RWPE1 (cell line): ENCODE results near the gene NOX5.

Experiments
- CTCF ChIA-PET: fragments of 350-600 bp; sonication (Branson Sonifier 250); formaldehyde crosslinking; extraction: SDS; loops from one replicate; lab custom pipeline; 2021; lab: Yijun Ruan, JAX
- POLR2A ChIA-PET: fragments of 400-600 bp; formaldehyde crosslinking; extraction: SDS; loops from one replicate; lab custom pipeline; 2020; ENCODE audit warnings: antibody characterized with exemption; ENCODE audit not compliant: low non-redundant PET; lab: Yijun Ruan, JAX
- DNase-seq: peaks from one replicate; pipeline ENCODE4 v3.0.0; 2012; ENCODE audit warnings: low spot score
- H3K27ac ChIP-seq: fragments of 450-650 bp; 2 replicates; pipeline ENCODE4 v1.5.1; 2017
- CTCF ChIP-seq: fragments of 450-650 bp; conservative IDR thresholded peaks from 2 replicates; pipeline ENCODE4 v1.5.1; 2017; ENCODE audit warnings: low read depth, mild to moderate bottlenecking

NOX5 gene

GRCh38 chr15:69038508-69038907, 24.0 kb downstream of the NOX5 start:
- DNase-seq = no peak
- H3K27ac ChIP-seq = no peak overlapping the region
- no peak for TF ChIP-seq CTCF
- CTCF ChIA-PET = interaction anchor here (0.7 kb wide), 1 partner anchor 131 kb away, joined by 4 read pairs; no protein-coding TSS in a partner anchor
- POLR2A ChIA-PET = no interaction called here

- H3K27ac ChIP-seq = no peak overlapping the region
- DNase-seq = no peak
- TF ChIP-seq CTCF = no peak
- POLR2A ChIA-PET = interaction anchor here (0.6 kb wide), 1 partner anchor 120 kb away, joined by 4 read pairs; no protein-coding TSS in a partner anchor
- CTCF ChIA-PET = interaction anchor here (0.6 kb wide), 1 partner anchor 305 kb away, joined by 6 read pairs; no protein-coding TSS in a partner anchor
Measured at GRCh38 chr15:69039516-69040225, 25.2 kb downstream of the NOX5 start.

- ChIA-PET CTCF (no interaction called here), POLR2A (no interaction called here)
- no peak for TF ChIP-seq CTCF
- no peak for DNase-seq
- H3K27ac ChIP-seq = peak overlapping the region; percentile 4
Measured at GRCh38 chr15:69042531-69042930, 28.0 kb downstream of the NOX5 start.

- no peak for TF ChIP-seq CTCF
- DNase-seq = no peak
- CTCF ChIA-PET = interaction anchor here (0.5 to 1.2 kb wide), 2 partner anchors 121 to 364 kb away, joined by 3 to 4 read pairs; no protein-coding TSS in a partner anchor
- POLR2A ChIA-PET = no interaction called here
- H3K27ac ChIP-seq = peak overlapping the region; percentile 83
Measured at GRCh38 chr15:69045802-69046201, 31.3 kb downstream of the NOX5 start.

GRCh38 chr15:69046781-69047180, 32.3 kb downstream of the NOX5 start:
- CTCF ChIA-PET = interaction anchor here (0.6 to 1.2 kb wide), 2 partner anchors 122 to 285 kb away, joined by 3 to 4 read pairs; no protein-coding TSS in a partner anchor
- no peak for DNase-seq
- POLR2A ChIA-PET = no interaction called here
- H3K27ac ChIP-seq = no peak overlapping the region
- no peak for TF ChIP-seq CTCF

GRCh38 chr15:69049976-69050375, 35.5 kb downstream of the NOX5 start:
- no peak for DNase-seq
- no peak overlapping the region for H3K27ac ChIP-seq
- no peak for TF ChIP-seq CTCF
- POLR2A ChIA-PET = no interaction called here
- CTCF ChIA-PET = no interaction called here
